Left colon (tissue), 2 donors: ENCODE results near the gene ZBTB43. TPM values are rescaled to one million over a fixed set of nuclear protein-coding genes. Genes with fewer than 3 reads are reported as not detected.
"Not testable (repeated sequence)": the region's sequence is repeated elsewhere in the genome, so short reads cannot be mapped to it uniquely, and the experiment has no call there.

Experiments used
- ATAC-seq: fragments of 200-7000 bp; cut with Tn5 transposase; one replicate; pipeline ENCODE4 v1.9.1; 2020; ENCODE audit warnings: mild to moderate bottlenecking, moderate library complexity
- DNase-seq, 2 donors: peaks; one replicate each; pipeline ENCODE4 v3.0.0-alpha.2; 2020
- intact Hi-C, 2 donors: fragments of 100-400 bp; cut with DNase I in 1 of 2; cut with micrococcal nuclease in 1 of 2; formaldehyde crosslinking; loops; one replicate each; pipeline versions ENCODE4 v1.11.2 to v1.14.0; 2022; cut with DNase I, micrococcal nuclease
- long read RNA-seq: library from polyadenylated mRNA; unstranded; transcript quantifications from one replicate; pipeline ENCODE4 v2.0.0, GENCODE V29; 2021
- total RNA-seq, 2 donors: library from RNA; stranded (reverse); fragmentation: NEBNext Ultra II Directional; extraction: Animal tissue kit (Norgen Biotek cat#: 25700); gene quantifications; one replicate each; pipeline ENCODE4 v1.2.1, GENCODE V29; 2021
- donor health status: DM: no; HTN: no; CAD: no.
- donor health status: DM: yes; HTN: yes; CAD: no.

Gene ZBTB43
- 10 to 100 TPM; 15.5 to 17.3 TPM for total RNA-seq
- long read RNA-seq, full-length matches to known transcripts, result 24 of 27 reads
- long read RNA-seq, partial matches to known transcripts, result 0 of 27 reads
- long read RNA-seq, other reads (novel, unspliced or antisense), result 3 of 27 reads

- intact Hi-C loops, result no loop called here
- peak; percentile 97 to 99 for DNase-seq
- ATAC-seq, result peak; percentile 94
Observed at GRCh38 chr9:126804696-126805553, at the start of gene ZBTB43. Gene ZBTB43 (plus strand): TSS chr9:126805040. CDS start chr9:126832510, 27,470 bp downstream.

- intact Hi-C loops, result no loop called here
- ATAC-seq (no peak), DNase-seq (no peak)
Observed at GRCh38 chr9:126755317-126755875, 49.4 kb upstream of the ZBTB43 start.

DNA sequence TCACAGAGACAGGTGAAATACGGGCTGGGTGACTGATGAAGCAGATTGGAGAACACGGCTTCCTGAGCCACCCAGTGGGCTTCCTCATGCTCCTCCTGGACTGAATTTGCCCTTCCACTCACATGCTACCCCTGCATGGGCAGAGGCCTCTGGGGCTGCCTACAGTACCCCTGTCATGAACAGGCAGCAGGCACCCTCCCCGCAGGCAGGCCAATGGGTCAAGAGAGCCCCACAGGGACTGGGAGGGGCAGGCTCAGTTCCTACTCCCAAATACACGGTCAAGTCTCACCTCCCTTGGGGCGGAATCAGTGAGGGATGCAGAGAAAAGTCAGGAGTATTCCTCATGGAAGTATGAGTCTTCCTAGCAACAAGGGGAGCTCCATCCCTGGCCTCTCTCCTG, 48.6 kb upstream of the ZBTB43 start:
- ATAC-seq (no peak), DNase-seq (no peak)
- intact Hi-C loops, result no loop called here

DNA sequence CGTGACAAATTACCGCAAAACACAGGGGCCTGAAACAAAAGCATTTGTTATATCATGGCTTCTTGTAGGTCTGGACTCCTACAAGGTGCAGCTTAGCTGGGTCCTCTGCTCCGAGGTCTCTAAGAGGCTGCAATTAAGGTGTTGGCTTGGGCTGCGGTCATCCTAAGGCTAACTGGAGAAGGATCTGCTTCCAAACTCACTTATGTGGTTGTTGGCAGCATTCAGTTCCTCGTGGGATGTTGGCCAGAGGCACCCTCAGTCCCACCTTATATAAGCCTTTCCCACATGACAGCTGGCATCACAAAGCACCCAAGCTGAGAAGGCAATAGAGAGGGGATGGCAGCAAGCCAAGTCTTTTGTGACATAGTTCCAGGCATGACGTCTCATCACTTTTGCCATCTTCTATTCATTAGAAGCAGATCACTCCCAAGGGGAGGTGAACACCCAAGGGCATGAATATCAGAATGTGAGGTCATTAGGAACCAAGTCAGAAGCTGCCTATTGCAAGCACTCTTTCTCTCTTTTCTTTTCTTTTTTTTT, 47.9 kb upstream of the ZBTB43 start:
- ATAC-seq (no peak), DNase-seq (no peak)
- intact Hi-C loops, result no loop called here

- no peak for ATAC-seq
- intact Hi-C loops, result no loop called here
- DNase-seq, result no peak
Observed at GRCh38 chr9:126758916-126759585, 45.8 kb upstream of the ZBTB43 start.

DNA sequence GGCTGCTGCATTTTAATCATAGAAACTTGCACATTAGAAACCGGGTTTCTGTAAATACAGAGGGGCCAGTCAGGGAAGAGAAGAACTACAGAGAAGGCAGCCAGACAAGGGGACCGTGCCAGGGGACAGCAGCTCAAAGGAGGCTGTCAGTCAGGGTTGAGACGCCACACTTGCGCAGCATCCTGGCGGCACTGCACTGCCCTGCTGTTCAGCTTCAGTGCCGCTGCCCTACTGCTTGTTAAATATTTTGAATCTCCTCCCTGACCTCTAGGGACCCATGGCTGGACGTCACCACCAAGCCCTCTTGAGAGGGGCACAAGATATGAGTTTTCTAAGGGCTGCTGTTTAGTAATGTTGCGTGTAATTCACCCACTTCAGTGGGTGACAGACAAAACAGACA, 43.6 kb upstream of the ZBTB43 start:
- ATAC-seq, result no peak
- intact Hi-C loops, result no loop called here
- DNase-seq, result no peak

GRCh38 chr9:126763130-126763764, 41.6 kb upstream of the ZBTB43 start:
- no peak for DNase-seq
- ATAC-seq, result no peak
- intact Hi-C loops, result no loop called here

DNA sequence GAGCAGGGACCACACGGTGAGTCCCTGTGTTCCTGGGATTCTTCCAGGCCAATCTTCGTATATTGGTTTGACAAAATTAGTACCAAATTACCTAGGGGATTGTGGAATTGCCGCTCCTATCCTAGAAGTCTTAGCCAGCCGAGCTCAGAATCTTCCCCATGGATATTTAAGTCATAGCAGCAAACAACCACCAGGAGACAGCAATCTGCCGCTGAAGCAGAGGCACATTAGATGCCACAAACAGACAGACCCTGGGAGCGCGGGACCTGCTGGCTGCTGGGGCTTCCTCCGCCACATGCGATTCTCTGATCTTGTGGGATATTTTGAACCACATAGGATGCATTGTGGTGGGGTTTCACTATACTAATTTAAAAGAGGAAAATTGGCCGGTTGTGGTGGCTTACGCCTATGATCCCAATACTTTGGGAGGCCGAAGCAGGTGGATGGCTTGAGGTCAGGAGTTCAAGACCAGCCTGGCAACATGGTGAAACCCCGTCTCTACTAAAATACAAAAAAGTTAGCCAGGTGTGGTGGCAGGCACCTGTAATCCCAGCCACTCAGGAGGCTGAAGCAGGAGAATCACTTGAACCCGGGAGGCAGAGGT, 31.7 kb upstream of the ZBTB43 start:
- intact Hi-C loops, result no loop called here
- ATAC-seq, result no peak
- no peak for DNase-seq

GRCh38 chr9:126775926-126776325, 28.9 kb upstream of the ZBTB43 start:
- DNase-seq, result no peak
- intact Hi-C loops, result no loop called here
- no peak for ATAC-seq

DNA sequence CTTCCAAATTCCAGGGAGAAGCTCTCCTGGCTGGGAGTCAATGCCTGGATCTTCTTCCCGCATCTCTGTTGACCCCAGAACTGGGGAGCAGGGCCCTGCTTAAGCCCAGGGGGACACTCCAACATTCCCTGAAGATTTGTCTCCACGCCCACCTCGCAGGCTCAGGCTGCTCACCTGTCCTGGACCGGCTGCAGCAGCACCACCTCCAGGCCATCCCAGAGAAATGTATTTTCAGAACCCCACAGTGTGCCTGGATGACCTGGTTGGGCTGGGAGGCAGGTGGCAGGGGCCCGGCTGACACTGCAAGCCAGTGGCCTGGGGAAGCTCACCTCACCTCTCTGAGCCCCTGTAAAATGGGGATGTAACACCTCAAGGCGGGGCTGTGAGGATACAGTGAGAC, 27.1 kb upstream of the ZBTB43 start:
- peak; percentile 46 for ATAC-seq
- DNase-seq, result no peak
- intact Hi-C loops, result no loop called here

DNA sequence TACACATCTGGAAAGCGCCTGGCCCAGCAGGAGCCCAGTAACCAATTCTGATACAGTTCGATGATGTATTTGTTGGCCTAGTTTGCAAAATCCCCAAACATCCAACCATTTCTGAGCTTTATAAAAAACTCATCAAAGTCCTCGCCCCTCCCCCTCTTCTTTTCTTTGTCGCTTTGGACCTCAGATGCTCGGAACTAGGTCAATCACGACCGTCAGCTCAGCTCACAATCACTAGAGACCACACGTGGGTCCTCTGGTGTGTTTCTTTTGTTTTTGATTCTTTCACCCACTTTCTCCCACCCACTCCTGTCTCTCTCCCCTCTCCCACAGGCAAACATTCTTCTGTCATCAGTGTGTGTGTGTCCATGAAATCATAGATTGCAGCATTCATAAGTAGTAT, 26.7 kb upstream of the ZBTB43 start:
- no peak for DNase-seq
- intact Hi-C loops, result no loop called here
- ATAC-seq, result no peak

- ATAC-seq, DNase-seq, intact Hi-C loops: not testable (repeated sequence)
Observed at GRCh38 chr9:126778696-126779095, 26.1 kb upstream of the ZBTB43 start.

- ATAC-seq, result peak; percentile 89
- intact Hi-C loops, result loop anchor here (5.0 to 10.0 kb wide), 3 partner anchors 74 to 167 kb away; partner anchors contain the start of gene LMX1B (in 1 of the 2)
- DNase-seq, result peak; percentile 50 to 86
Observed at GRCh38 chr9:126781186-126782052, 23.4 kb upstream of the ZBTB43 start.

DNA sequence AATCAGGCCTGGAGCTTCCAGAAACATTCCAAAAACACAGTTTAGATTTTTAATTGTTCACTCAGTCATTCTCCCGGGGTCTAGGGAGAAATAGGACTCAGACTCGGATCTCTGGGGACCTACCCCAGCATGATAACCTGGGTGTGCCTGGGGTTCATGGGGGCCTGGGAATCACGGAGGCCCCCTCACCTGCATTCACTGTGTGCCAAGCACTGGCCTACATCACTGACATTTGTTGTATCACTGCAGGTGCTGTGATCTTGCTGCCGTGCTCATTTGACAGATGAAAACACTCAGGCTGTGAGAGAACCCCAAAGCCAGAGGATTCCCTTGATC, 22.8 kb upstream of the ZBTB43 start:
- intact Hi-C loops, result loop anchor here (5.0 to 10.0 kb wide), 3 partner anchors 75 to 167 kb away; partner anchors contain the start of gene LMX1B (in 1 of the 2)
- no peak for DNase-seq
- no peak for ATAC-seq

DNA sequence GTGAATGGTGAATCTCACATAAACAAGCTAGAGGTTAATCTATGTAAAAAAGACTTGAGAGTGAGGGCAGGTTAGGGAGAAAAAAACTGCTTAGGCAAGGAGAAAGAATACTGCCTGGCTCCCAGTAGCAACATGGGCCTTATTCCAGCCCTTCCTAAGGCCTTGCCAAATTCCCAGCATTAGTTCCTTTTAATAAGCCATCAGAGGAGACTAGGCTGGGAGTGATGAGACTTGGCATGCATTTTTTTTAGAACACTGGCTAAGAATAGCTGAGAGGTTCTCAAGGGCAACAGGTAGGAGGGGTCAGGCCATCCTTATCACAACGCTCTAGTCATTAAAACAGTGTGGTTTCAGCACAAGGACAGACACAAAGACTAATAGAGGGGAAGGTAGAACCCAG, 20.9 kb upstream of the ZBTB43 start:
- no peak for DNase-seq
- no peak for ATAC-seq
- intact Hi-C loops, result loop anchor here (5.0 to 10.0 kb wide), 3 partner anchors 77 to 169 kb away; partner anchors contain the start of gene LMX1B (in 1 of the 2)

DNA sequence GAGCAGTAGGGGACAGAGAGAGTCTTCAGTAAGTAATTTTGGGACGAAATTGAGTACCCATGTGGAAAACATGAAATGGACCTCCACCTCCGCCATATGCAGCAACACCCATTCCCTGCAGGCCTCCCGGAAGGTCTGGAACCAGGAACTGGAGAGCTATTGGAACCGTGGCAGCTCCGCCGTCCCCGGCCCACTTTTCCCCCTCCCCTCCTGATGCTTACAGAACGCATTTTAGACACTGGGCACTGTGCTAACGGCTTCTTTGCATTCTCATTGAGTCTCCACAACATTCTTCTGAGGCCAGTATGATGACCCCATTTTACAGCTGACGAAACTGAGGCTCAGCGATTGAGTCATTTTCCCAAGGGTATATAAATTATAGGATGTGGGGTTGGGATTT, 20.4 kb upstream of the ZBTB43 start:
- ATAC-seq (no peak), DNase-seq (no peak)
- intact Hi-C loops, result loop anchor here (5.0 to 10.0 kb wide), 3 partner anchors 77 to 170 kb away; partner anchors contain the start of gene LMX1B (in 1 of the 2)

DNA sequence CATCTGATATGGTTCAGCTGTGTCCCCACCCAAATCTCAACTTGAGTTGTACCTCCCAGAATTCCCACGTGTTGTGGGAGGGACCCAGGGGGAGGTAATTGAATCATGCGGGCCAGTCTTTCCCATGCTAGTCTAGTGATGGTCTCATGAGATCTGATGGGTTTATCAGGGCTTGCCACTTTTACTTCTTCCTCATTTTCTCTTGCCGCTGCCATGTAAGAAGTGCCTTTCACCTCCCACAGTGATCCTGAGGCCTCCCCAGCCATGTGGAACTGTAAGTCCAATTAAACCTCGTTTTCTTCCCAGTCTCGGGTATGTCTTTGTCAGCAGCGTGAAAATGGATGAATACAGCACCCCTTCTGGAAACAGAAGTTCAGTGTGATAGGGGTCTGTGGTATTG, 20.0 kb upstream of the ZBTB43 start:
- not testable (repeated sequence) for DNase-seq, ATAC-seq
- intact Hi-C loops, result loop anchor here (5.0 to 10.0 kb wide), 3 partner anchors 78 to 170 kb away; partner anchors contain the start of gene LMX1B (in 1 of the 2)
